Memory B cell (primary cell): ENCODE results near the gene NDUFB8.

Experiments used
- ATAC-seq: fragments of 150-1000 bp; cut with Tn5 transposase; 2 replicates; pipeline ENCODE4 v1.10.0; 2021; ENCODE audit warnings: low read depth, mild to moderate bottlenecking, moderate library complexity
- DNase-seq, 2 donors: peaks; one replicate each; pipeline ENCODE4 v3.0.0; 2022; ENCODE audit warnings: low spot score in 2 of 2
- H3K27ac Mint-ChIP-seq: one replicate; pipeline ENCODE4 v1.8.0; 2022; ENCODE audit warnings: mild to moderate bottlenecking, moderate library complexity, mixed read lengths
- H3K27me3 Mint-ChIP-seq: one replicate; pipeline ENCODE4 v1.8.0; 2022; ENCODE audit warnings: mixed read lengths
- H3K36me3 Mint-ChIP-seq: one replicate; pipeline ENCODE4 v1.8.0; 2022; ENCODE audit warnings: mild to moderate bottlenecking, mixed read lengths
- H3K4me1 Mint-ChIP-seq: one replicate; pipeline ENCODE4 v1.8.0; 2022; ENCODE audit warnings: mixed read lengths
- H3K4me3 Mint-ChIP-seq: one replicate; pipeline ENCODE4 v1.8.0; 2022; ENCODE audit warnings: mild to moderate bottlenecking, moderate library complexity, mixed read lengths
- H3K9me3 Mint-ChIP-seq: one replicate; pipeline ENCODE4 v1.8.0; 2022; ENCODE audit warnings: mixed read lengths

Gene NDUFB8

DNA sequence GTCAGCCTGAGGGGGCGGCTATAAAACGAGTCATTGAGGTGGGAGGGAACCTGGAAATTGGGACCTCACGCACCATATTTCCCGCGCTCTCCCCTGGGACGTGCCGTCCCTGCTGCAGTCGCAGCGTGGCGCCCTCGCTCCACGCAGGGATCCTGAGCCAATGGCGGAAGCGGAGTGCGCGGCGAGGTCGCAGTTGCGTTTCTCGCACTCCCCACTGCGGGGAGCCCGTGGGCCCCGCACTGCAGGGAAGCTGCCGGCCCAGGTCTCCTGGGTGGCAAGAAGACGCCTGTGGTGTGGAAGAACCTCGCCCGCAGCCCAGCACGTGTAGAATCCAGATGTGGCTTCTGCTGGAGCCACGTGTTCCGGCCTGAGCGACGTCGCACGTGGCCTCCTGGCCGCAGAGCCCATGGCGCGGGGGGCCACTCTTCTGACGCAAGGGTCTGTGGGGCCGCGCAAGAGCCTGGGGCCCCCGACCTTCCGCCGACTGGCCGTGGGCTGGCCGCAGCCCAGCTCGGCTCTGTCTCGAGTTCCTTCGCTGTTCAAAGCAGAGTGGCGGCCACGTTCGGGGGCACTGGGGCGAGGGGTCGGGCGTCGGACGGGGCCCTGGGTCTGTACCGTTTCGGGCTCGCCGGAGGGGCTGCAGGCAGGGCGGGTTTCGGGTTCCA is 32.5 kb upstream of the NDUFB8 start:
- no peak overlapping the region for H3K27ac Mint-ChIP-seq
- H3K4me3 Mint-ChIP-seq, result no peak overlapping the region
- peaks cover 4% of the 10 kb centered on the region for H3K4me1 Mint-ChIP-seq
- no peaks in the 10 kb centered on the region for H3K9me3 Mint-ChIP-seq
- peaks cover 9% of the 10 kb centered on the region for H3K36me3 Mint-ChIP-seq
- peaks cover 35% of the 10 kb centered on the region for H3K27me3 Mint-ChIP-seq
- DNase-seq, result peak; percentile 70 to 71
- ATAC-seq, result peak; percentile 97

DNA sequence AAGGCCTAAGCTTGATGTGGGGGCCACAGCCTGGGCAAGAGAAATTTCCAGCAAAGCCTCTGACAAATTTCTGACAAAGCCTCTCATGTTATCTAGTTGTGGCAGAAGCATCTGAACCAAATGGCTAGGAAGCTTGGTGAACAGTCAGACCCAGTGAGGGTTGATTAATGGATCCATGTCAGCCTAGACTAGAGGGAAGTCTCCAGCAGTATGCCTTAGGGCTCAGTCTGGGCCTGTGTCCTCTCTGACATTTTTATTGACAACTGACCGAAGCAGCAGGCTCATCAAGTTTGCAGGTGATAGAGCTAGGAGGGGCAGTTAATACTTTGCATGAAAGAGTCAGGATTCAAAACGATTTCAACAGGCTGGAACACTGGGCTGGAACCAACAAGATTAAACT is 31.3 kb upstream of the NDUFB8 start:
- no peak for DNase-seq

DNA sequence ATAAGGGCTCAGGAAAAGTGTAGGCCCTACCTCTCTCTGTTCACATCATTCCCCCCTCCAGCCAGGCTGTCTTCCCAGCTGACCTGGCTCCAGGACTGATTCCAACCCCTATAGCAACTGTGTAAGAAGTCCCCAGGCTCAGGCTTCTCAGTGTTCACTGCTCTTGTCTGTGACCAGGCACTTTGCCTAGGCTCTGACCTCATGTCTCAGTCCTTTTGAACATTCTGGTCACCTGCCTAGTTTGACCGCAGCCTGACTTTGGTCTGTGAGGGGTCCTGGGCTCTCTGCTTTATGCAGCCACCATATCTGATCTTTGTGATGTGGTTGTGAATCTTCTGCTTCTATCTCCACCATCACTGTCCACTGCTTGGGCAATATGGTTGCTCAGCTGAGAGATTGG is 30.6 kb upstream of the NDUFB8 start:
- DNase-seq (no peak), ATAC-seq (no peak)
- peaks cover 22% of the 10 kb centered on the region for H3K27me3 Mint-ChIP-seq
- peak overlapping the region; percentile 0 for H3K27ac Mint-ChIP-seq
- H3K4me3 Mint-ChIP-seq, result no peak overlapping the region
- H3K4me1 Mint-ChIP-seq, result peaks cover 4% of the 10 kb centered on the region
- H3K36me3 Mint-ChIP-seq, result peaks cover 21% of the 10 kb centered on the region
- H3K9me3 Mint-ChIP-seq, result no peaks in the 10 kb centered on the region

More for the DNA sequence above, 31.3 kb upstream of the NDUFB8 start:
- peaks cover 17% of the 10 kb centered on the region for H3K36me3 Mint-ChIP-seq
- H3K4me1 Mint-ChIP-seq, result peaks cover 4% of the 10 kb centered on the region
- H3K4me3 Mint-ChIP-seq, result no peak overlapping the region
- peaks cover 25% of the 10 kb centered on the region for H3K27me3 Mint-ChIP-seq
- H3K27ac Mint-ChIP-seq, result no peak overlapping the region
- no peak for ATAC-seq
- H3K9me3 Mint-ChIP-seq, result no peaks in the 10 kb centered on the region

DNA sequence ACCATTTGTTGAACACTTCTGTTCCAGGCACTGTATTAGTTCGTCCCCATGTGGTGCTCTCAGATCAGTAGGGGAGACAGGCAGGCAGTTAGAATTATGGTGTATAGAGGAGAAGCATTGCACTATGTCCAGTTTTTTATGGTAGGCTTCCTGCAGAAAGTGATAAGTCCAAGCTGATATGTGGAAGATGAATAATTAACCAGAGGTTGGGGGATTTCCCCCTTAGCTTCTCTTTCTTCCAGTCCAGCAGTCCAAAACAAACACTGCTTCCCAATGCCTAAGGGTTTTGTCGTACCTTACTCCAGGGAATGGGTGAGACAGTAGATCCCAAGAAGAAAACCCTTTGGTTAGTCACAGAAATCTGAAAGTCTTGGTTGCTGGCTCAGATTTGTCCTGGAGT is 25.2 kb upstream of the NDUFB8 start:
- no peak for DNase-seq
- no peaks in the 10 kb centered on the region for H3K27me3 Mint-ChIP-seq
- H3K27ac Mint-ChIP-seq, result no peak overlapping the region
- peaks cover 18% of the 10 kb centered on the region for H3K36me3 Mint-ChIP-seq
- ATAC-seq, result no peak
- H3K4me3 Mint-ChIP-seq, result no peak overlapping the region
- H3K9me3 Mint-ChIP-seq, result no peaks in the 10 kb centered on the region
- H3K4me1 Mint-ChIP-seq, result peaks cover 16% of the 10 kb centered on the region

DNA sequence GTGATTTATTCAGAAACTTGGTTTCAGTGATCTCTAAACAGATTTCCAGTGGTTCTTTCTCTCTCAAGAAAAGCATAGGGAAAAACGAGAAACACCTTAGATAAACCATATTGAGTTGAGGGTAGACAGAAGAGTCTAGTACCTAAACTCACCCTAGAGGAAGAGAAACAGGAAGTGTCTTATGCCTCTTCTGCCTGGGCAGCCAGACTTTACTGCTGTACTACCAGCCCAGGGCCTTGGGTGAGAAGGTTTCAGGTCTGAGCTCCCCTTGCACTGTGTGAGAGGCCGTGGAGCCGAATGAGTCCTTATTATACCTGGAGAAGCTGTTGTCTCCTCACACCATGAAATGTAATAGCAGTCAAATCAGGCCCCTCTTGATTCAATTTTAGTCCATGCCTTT is 24.3 kb upstream of the NDUFB8 start:
- Mint-ChIP-seq H3K36me3 (peaks cover 26% of the 10 kb centered on the region), H3K27ac (peak overlapping the region; percentile 41), H3K4me3 (no peak overlapping the region), H3K4me1 (peaks cover 16% of the 10 kb centered on the region), H3K27me3 (no peaks in the 10 kb centered on the region), H3K9me3 (no peaks in the 10 kb centered on the region)
- ATAC-seq (peak; percentile 57), DNase-seq (no peak)

DNA sequence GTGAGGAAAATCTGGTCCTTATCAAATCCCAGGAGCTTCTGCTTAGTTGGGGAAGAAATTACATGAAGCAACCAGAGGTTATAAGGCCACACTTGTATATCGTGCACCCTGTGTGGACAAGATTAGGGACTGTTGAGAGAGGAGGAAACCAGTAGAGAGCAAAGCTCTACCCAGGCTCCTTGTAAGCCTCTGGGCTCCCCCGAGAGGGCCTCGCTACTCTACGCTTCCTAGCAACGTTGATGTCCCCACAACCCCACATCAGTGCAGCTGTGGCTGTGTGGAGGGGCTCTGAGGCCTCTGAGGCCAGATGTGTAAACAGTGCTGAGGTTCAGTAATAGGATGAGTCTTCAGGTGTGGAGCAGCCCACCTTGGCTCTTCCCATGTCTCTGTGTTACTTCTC is 22.1 kb upstream of the NDUFB8 start:
- DNase-seq (no peak), ATAC-seq (no peak)
- H3K27me3 Mint-ChIP-seq, result no peaks in the 10 kb centered on the region
- H3K27ac Mint-ChIP-seq, result no peak overlapping the region
- H3K4me3 Mint-ChIP-seq, result no peak overlapping the region
- peaks cover 16% of the 10 kb centered on the region for H3K4me1 Mint-ChIP-seq
- peaks cover 30% of the 10 kb centered on the region for H3K36me3 Mint-ChIP-seq
- no peaks in the 10 kb centered on the region for H3K9me3 Mint-ChIP-seq

DNA sequence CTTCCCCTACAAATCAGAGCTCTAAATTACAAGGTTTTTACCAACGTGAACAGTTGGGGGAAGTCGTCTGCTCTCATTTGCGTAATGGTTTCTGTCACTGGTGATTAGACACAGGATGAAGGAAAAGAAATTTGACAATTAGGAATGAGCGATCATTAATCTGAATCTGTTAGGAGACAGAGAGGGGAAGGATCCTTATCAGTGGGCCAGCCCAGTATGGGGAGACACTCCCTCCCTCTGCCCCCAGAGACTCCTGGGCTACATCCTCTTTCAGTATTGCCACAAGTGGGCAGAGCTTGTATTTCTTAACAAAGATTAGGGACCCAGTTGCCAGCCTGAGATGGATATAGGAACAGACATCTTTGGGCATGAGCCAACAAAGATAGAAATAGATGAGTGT is 21.5 kb upstream of the NDUFB8 start:
- peak; percentile 61 for ATAC-seq

DNA sequence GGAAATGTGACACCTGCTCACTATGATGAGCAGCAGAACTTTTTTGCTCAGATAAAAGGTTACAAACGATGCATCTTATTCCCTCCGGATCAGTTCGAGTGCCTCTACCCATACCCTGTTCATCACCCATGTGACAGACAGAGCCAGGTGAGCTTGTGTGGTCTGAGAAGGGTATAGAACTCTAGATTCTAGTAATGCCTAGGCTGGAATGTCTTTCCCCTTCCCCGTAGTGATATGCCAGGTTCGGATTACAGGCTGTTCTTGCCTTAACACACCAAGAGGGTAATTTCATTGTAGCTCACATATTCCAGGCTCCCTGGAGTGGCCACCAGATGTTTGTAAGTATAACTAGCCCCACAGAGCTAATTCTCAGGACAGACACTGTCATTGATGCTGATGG is 15.3 kb upstream of the NDUFB8 start:
- ATAC-seq, result no peak
- no peaks in the 10 kb centered on the region for H3K4me1 Mint-ChIP-seq

More for the DNA sequence above, 21.5 kb upstream of the NDUFB8 start:
- peaks cover 16% of the 10 kb centered on the region for H3K4me1 Mint-ChIP-seq
- no peaks in the 10 kb centered on the region for H3K9me3 Mint-ChIP-seq
- no peak overlapping the region for H3K4me3 Mint-ChIP-seq
- no peaks in the 10 kb centered on the region for H3K27me3 Mint-ChIP-seq
- H3K36me3 Mint-ChIP-seq, result peaks cover 30% of the 10 kb centered on the region
- no peak overlapping the region for H3K27ac Mint-ChIP-seq
- DNase-seq, result no peak

DNA sequence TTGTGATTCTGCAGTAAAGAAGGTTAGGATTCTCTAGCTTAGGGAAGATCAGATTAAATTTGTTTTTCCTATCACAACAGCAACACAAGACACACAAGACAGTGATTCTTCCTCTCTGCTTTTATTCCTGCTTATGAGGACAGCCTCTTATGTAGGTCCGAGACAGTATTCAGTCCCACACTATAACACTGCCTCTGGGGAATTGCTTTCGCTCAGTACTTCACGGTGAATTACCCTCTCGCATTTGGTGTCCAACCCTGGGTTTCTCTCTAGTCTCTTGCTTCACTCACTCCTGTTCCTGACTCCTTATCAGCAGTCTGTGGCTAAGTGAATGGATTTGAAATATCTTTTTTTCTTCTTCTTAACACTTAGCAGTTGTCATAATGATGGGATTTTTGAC is 7.8 kb upstream of the NDUFB8 start:
- no peak for DNase-seq

More for the DNA sequence above, 15.3 kb upstream of the NDUFB8 start:
- H3K27me3 Mint-ChIP-seq, result no peaks in the 10 kb centered on the region
- no peak overlapping the region for H3K4me3 Mint-ChIP-seq
- H3K9me3 Mint-ChIP-seq, result no peaks in the 10 kb centered on the region
- DNase-seq, result no peak
- H3K36me3 Mint-ChIP-seq, result peaks cover 51% of the 10 kb centered on the region
- no peak overlapping the region for H3K27ac Mint-ChIP-seq

DNA sequence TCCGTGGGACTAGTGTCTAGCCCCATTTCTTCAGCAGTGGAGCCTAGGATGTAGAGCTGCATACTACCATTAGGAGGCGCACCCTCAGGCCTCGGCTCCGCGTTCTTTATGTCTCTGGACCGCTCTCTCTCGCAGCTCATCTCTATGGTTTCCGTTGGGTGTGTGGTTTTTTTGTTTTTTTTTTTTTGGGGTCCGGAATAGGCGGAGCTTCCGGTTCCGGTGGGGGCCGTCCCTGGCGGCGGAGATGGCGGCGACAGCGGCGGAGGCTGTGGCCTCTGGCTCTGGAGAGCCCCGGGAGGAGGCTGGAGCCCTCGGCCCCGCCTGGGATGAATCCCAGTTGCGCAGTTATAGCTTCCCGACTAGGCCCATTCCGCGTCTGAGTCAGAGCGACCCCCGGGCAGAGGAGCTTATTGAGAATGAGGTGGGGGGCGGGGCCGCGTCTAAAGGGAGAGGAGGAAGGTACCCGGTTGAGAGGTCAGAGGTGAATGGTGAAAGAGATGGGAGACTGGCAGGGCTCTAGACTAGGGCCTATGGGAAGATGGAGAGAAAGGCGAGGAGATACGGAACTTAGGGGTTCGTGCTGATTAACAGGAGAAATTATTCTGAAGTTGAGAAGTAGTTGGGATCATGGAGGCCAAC is 6.2 kb upstream of the NDUFB8 start, which contains the start of gene HIF1AN:
HIF1AN (plus strand) TSS at position 229 of the 639 bp plus-strand sequence; CDS start at position 245, 16 bp downstream.
- peak; percentile 84 to 89 for DNase-seq
- peak; percentile 89 for ATAC-seq
- H3K27me3 Mint-ChIP-seq, result no peaks in the 10 kb centered on the region
- no peaks in the 10 kb centered on the region for H3K9me3 Mint-ChIP-seq
- no peak within 1 kb of the TSS for H3K27ac Mint-ChIP-seq
- peaks cover 14% of the 10 kb centered on the region for H3K4me1 Mint-ChIP-seq
- H3K4me3 Mint-ChIP-seq, result no peak within 1 kb of the TSS
- peaks cover 12% of the 10 kb centered on the region for H3K36me3 Mint-ChIP-seq

More for the DNA sequence above, 7.8 kb upstream of the NDUFB8 start:
- peak overlapping the region; percentile 20 for H3K27ac Mint-ChIP-seq
- H3K4me1 Mint-ChIP-seq, result peaks cover 11% of the 10 kb centered on the region
- no peaks in the 10 kb centered on the region for H3K9me3 Mint-ChIP-seq
- no peaks in the 10 kb centered on the region for H3K27me3 Mint-ChIP-seq
- peaks cover 17% of the 10 kb centered on the region for H3K36me3 Mint-ChIP-seq
- H3K4me3 Mint-ChIP-seq, result peak overlapping the region; percentile 32
- no peak for ATAC-seq

DNA sequence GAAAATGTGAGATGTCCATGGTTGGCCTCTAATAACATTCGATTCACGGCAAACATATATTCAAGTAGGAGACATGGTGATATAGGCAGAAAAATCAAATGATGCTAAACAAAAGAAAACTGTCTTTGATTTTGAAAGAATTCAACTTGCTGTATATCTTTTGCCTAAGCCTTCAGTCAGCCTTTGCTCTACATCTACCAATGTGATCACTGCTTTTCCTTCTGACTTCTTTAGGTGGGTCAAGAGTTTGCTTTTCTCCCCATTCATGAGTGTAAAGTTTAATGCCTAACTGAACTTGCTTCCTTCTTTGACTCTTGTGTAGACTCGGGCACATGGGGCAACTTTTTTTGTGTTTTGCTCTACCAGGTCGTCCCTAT is 5.7 kb upstream of the NDUFB8 start:
- ATAC-seq (no peak), DNase-seq (no peak)
- peaks cover 14% of the 10 kb centered on the region for H3K4me1 Mint-ChIP-seq
- H3K9me3 Mint-ChIP-seq, result no peaks in the 10 kb centered on the region
- H3K27ac Mint-ChIP-seq, result no peak overlapping the region
- H3K27me3 Mint-ChIP-seq, result no peaks in the 10 kb centered on the region
- no peak overlapping the region for H3K4me3 Mint-ChIP-seq
- peaks cover 9% of the 10 kb centered on the region for H3K36me3 Mint-ChIP-seq

DNA sequence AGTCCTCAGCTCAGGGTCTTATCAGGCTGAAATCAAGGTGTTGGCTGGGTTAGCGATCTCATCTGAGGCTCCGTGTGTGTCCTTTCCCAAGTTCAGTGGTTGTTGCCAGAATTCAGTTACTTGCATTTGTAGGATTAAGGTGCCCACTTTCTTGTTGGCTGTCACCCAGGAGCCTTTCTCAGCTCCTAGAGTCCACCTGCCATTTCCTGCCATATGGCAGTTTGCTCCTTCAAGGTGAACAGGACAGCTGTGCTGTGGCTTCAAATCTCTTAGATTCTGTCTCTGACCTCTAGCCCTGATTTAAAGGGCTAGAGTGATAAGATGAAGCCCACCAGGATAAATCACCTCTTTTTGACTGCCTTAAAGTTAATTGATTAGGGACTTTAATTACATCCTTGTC is 5.1 kb upstream of the NDUFB8 start:
- H3K4me3 Mint-ChIP-seq, result no peak overlapping the region

DNA sequence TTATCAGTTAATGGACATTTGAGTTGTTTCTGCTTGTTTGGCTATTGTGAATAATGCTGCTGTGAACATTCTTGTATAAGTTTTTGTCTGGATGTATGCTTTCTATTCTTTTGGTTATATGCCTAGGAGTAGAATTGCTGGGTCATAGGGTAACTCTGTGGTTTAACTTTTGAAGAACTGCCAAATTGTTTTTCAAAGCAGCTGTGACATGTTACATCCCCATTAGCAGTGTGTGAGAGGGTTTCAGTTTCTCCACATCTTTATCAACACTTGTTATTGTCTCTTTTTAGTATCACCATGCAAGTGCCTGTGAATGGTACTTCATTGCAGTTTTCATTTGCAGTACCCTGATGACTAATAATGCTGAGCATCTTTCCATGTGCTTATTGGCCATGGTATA is 2.1 kb upstream of the NDUFB8 start:
- peaks cover 6% of the 10 kb centered on the region for H3K36me3 Mint-ChIP-seq
- peak overlapping the region; percentile 35 for H3K27ac Mint-ChIP-seq
- ATAC-seq (no peak), DNase-seq (no peak)
- H3K4me1 Mint-ChIP-seq, result peaks cover 19% of the 10 kb centered on the region
- no peak overlapping the region for H3K4me3 Mint-ChIP-seq
- no peaks in the 10 kb centered on the region for H3K27me3 Mint-ChIP-seq
- H3K9me3 Mint-ChIP-seq, result no peaks in the 10 kb centered on the region

More for the DNA sequence above, 5.1 kb upstream of the NDUFB8 start:
- peaks cover 19% of the 10 kb centered on the region for H3K4me1 Mint-ChIP-seq
- H3K27me3 Mint-ChIP-seq, result no peaks in the 10 kb centered on the region
- DNase-seq (no peak), ATAC-seq (no peak)
- H3K27ac Mint-ChIP-seq, result no peak overlapping the region
- H3K36me3 Mint-ChIP-seq, result peaks cover 9% of the 10 kb centered on the region
- no peaks in the 10 kb centered on the region for H3K9me3 Mint-ChIP-seq

DNA sequence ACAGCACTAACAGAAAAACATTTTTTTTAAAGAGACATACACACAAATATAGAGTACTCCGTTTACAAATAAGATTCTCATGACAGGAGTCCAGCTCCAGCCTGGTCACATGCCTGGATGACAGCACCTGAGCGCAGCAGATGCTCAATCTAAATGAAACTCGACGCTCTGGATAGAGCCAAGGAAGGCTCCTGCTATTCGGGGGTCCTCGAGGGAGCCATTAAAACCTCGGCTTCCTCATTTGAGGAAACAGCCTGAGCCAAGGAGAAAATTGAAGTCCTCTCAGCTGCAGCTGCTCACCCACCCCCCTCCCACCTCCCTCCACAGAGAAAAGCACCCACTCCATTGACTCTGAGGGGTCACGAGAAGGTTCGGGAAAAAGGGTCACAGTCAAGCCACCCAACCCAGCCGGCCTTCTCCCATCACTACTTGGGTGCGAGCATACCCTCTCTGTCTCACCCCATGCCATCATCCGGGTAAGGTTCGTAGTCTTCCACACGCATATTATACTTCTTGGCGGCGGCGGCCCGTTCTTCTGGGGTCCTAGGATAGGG is 673 bp downstream of the NDUFB8 start:
- DNase-seq (no peak), ATAC-seq (peak; percentile 5)
- H3K4me3 Mint-ChIP-seq, result peak overlapping the region; percentile 100
- peaks cover 17% of the 10 kb centered on the region for H3K36me3 Mint-ChIP-seq
- H3K4me1 Mint-ChIP-seq, result peaks cover 21% of the 10 kb centered on the region
- no peaks in the 10 kb centered on the region for H3K9me3 Mint-ChIP-seq
- H3K27ac Mint-ChIP-seq, result peak overlapping the region; percentile 97
- no peaks in the 10 kb centered on the region for H3K27me3 Mint-ChIP-seq
